Subcutaneous adipose tissue (tissue), 4 donors: Measurements from ENCODE around the gene ZNF576. TPM values are rescaled to one million over a fixed set of nuclear protein-coding genes. Genes with fewer than 3 reads are reported as not detected.

ENCODE experiments used
- CTCF ChIP-seq: fragments of 450-650 bp; IDR thresholded peaks from one replicate; pipeline ENCODE4 v1.5.1; 2016; ENCODE audit warnings: low read depth, mild to moderate bottlenecking, control low read depth, antibody characterized with exemption, moderate library complexity
- total RNA-seq, 4 donors: library from RNA; depleted of rRNA; stranded (reverse); fragments of >200 nt; gene quantifications; one replicate each; pipeline ENCODE4 v1.1.0, GENCODE V29; 2016

Gene ZNF576
- total RNA-seq, 4 donors from 2014 or later, result 4.1 to 11.6 (median 9.4) TPM

GRCh38 chr19:43555185-43555770, 41.1 kb upstream of the ZNF576 start:
- TF ChIP-seq CTCF, result no peak

- no peak for TF ChIP-seq CTCF
These were observed 35.7 kb upstream of the ZNF576 start for GRCh38 chr19:43560687-43561086.

GRCh38 chr19:43561139-43561970, 35.0 kb upstream of the ZNF576 start:
- no peak for TF ChIP-seq CTCF

GRCh38 chr19:43562226-43562697, 34.1 kb upstream of the ZNF576 start:
- no peak for TF ChIP-seq CTCF

GRCh38 chr19:43562698-43563241, 33.6 kb upstream of the ZNF576 start:
- no peak for TF ChIP-seq CTCF

- no peak for TF ChIP-seq CTCF
These were observed 32.5 kb upstream of the ZNF576 start for GRCh38 chr19:43563816-43564457.

GRCh38 chr19:43564800-43565199, 31.6 kb upstream of the ZNF576 start:
- TF ChIP-seq CTCF, result no peak
